Activated CD4-positive, alpha-beta memory T cell treated with anti-CD3 and anti-CD28 coated beads for 36 hours (primary cell): ENCODE data around the gene CLRN2. TPM values are rescaled to one million over a fixed set of nuclear protein-coding genes. Genes with fewer than 3 reads are reported as not detected.
"Not testable (repeated sequence)": the region's sequence is repeated elsewhere in the genome, so short reads cannot be mapped to it uniquely, and the experiment has no call there.

Source experiments
- CTCF ChIA-PET: fragments of 350-600 bp; sonication (Branson Sonifier 250); formaldehyde crosslinking; loops from one replicate; lab custom pipeline; 2021; ENCODE audit warnings: antibody characterized with exemption, inconsistent platforms; lab: Charles Lee
- POLR2A ChIA-PET: fragments of 350-600 bp; sonication (Branson Sonifier 250); formaldehyde crosslinking; loops from one replicate; lab custom pipeline; 2021; ENCODE audit warnings: antibody characterized with exemption; lab: Charles Lee
- DNase-seq: peaks from one replicate; pipeline ENCODE4 v3.0.0-alpha.2; 2020
- H3K27ac Mint-ChIP-seq: one replicate; pipeline ENCODE4 v1.8.0; 2021; ENCODE audit warnings: mixed read lengths
- H3K27me3 Mint-ChIP-seq: one replicate; pipeline ENCODE4 v1.8.0; 2021; ENCODE audit warnings: mixed read lengths
- H3K36me3 Mint-ChIP-seq: one replicate; pipeline ENCODE4 v1.8.0; 2021; ENCODE audit warnings: mixed read lengths
- H3K4me1 Mint-ChIP-seq: one replicate; pipeline ENCODE4 v1.8.0; 2021; ENCODE audit warnings: low read depth, mixed read lengths
- H3K4me3 Mint-ChIP-seq: one replicate; pipeline ENCODE4 v1.8.0; 2021; ENCODE audit warnings: mild to moderate bottlenecking, mixed read lengths
- H3K9me3 Mint-ChIP-seq: one replicate; pipeline ENCODE4 v1.8.0; 2021; ENCODE audit warnings: mixed read lengths
- intact Hi-C: fragments of 100-400 bp; cut with micrococcal nuclease; formaldehyde crosslinking; loops from one replicate; pipeline ENCODE4 v1.15.1; 2023
- total RNA-seq, 2 experiments: library from RNA; stranded (reverse); gene quantifications; one replicate each; pipeline ENCODE4 v1.2.3, GENCODE V29; 2021

The CLRN2 gene
- total RNA-seq, 2 experiments from 2014 or later = not detected

DNA sequence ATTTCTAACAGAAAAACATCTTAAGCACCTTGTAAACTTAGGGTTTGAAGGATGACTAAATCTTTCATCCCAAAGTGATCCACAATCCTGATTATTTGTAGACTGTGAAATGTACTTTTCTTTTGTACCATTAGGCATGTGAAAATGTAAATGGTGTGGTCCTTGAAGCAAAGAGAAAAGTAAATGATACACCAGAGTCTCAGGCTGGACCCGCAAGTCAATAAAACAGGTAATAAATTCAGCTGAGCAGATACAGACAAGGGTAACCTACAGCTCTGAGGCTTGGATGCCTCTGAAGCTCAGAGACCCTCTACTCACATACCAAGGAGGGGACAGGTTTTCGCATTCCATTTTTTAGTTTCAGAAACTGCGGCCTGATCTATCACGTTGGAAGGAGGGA, 59.2 kb downstream of the CLRN2 start:
- peaks cover 16% of the 10 kb centered on the region for H3K4me1 Mint-ChIP-seq
- no peak overlapping the region for H3K27ac Mint-ChIP-seq
- no peaks in the 10 kb centered on the region for H3K9me3 Mint-ChIP-seq
- POLR2A ChIA-PET = interaction anchor here (0.8 kb wide), 1 partner anchor 25 kb away, joined by 5 read pairs; no protein-coding TSS in a partner anchor
- CTCF ChIA-PET = interaction anchor here (0.7 kb wide), 1 partner anchor 9 kb away, joined by 3 read pairs; no protein-coding TSS in a partner anchor
- H3K36me3 Mint-ChIP-seq = peaks cover 11% of the 10 kb centered on the region
- intact Hi-C loops = no loop called here
- no peaks in the 10 kb centered on the region for H3K27me3 Mint-ChIP-seq
- DNase-seq = no peak
- H3K4me3 Mint-ChIP-seq = no peak overlapping the region

GRCh38 chr4:17575177-17575576, 60.2 kb downstream of the CLRN2 start:
- H3K4me3 Mint-ChIP-seq, DNase-seq, POLR2A ChIA-PET, H3K27ac Mint-ChIP-seq, H3K9me3 Mint-ChIP-seq, H3K27me3 Mint-ChIP-seq, intact Hi-C loops: not testable (repeated sequence)
- H3K36me3 Mint-ChIP-seq = peaks cover 19% of the 10 kb centered on the region
- CTCF ChIA-PET = interaction anchor here (2.0 kb wide), 1 partner anchor 27 kb away, joined by 13 read pairs; no protein-coding TSS in a partner anchor
- peaks cover 20% of the 10 kb centered on the region for H3K4me1 Mint-ChIP-seq

Other genes with a start within 250 kb of the CLRN2 start
- gene QDPR, start 3.1 kb upstream of the CLRN2 start, total RNA-seq = 10 to 100 TPM; 35.5 to 36.3 TPM
- gene LAP3, start 62.0 kb downstream of the CLRN2 start, total RNA-seq = 100 to 1,000 TPM; 118 to 120 TPM
- gene MED28, start 99.5 kb downstream of the CLRN2 start, total RNA-seq = 10 to 100 TPM; 52.9 to 54.5 TPM